Erythroblast (primary cell): ENCODE data around the gene TRPC4AP.

ENCODE experiments used
- GATA1 ChIP-seq: IDR thresholded peaks from 2 replicates; pipeline ENCODE4 v1.6.1; 2011; ENCODE audit warnings: low read depth, mild to moderate bottlenecking, control low read depth, low read length, moderate library complexity
- POLR2A ChIP-seq: IDR thresholded peaks from 2 replicates; pipeline ENCODE4 v1.6.1; 2011; ENCODE audit warnings: mild to moderate bottlenecking, low read length

GRCh38 chr20:34992751-34993417 lies 99.7 kb downstream of the TRPC4AP start:
- TF ChIP-seq POLR2A (no peak), GATA1 (no peak)
